Fibroblast of villous mesenchyme (primary cell): ENCODE measurements around the gene RPL26. TPM values are rescaled to one million over a fixed set of nuclear protein-coding genes. Genes with fewer than 3 reads are reported as not detected.

Source experiments
- DNase-seq: peaks from one replicate; pipeline ENCODE4 v3.0.0-alpha.2; 2010; ENCODE audit warnings: low read depth
- H3K4me3 ChIP-seq: 2 replicates; pipeline ENCODE4 v1.5.1; 2011; ENCODE audit warnings: low read depth, mild to moderate bottlenecking, low read length
- CTCF ChIP-seq: IDR thresholded peaks from 2 replicates; pipeline ENCODE4 v1.5.1; 2012; ENCODE audit warnings: low read depth, mild to moderate bottlenecking, low read length; ENCODE audit not compliant: insufficient read depth
- total RNA-seq: library from RNA; depleted of rRNA; stranded (reverse); fragments of >200 nt; gene quantifications from 2 replicates; pipeline ENCODE4 v1.2.3, GENCODE V29; 2012

The RPL26 gene
- total RNA-seq: 2,045 and 2,110 TPM in 2 replicates

GRCh38 chr17:8383143-8383822 is at the start of gene RPL26:
Gene RPL26 (minus strand): TSS chr17:8383193. CDS start chr17:8382310, 883 bp downstream.
- TF ChIP-seq CTCF: peak; percentile 84
- DNase-seq: peak; percentile 99

GRCh38 chr17:8430966-8431365 is 48.0 kb upstream of the RPL26 start:
- H3K4me3 ChIP-seq: no peak overlapping the region
- no peak for TF ChIP-seq CTCF
- no peak for DNase-seq

More at GRCh38 chr17:8383143-8383822, at the start of gene RPL26:
- H3K4me3 ChIP-seq: peak within 1 kb of the TSS; percentile 89

- TF ChIP-seq CTCF: no peak
- no peak overlapping the region for H3K4me3 ChIP-seq
- DNase-seq: no peak
These were observed 43.8 kb upstream of the RPL26 start for GRCh38 chr17:8426802-8427201.

- no peak for DNase-seq
These were observed 43.2 kb upstream of the RPL26 start for GRCh38 chr17:8426094-8426720.

GRCh38 chr17:8421571-8421970 is 38.6 kb upstream of the RPL26 start:
- no peak overlapping the region for H3K4me3 ChIP-seq
- no peak for DNase-seq
- no peak for TF ChIP-seq CTCF

More at GRCh38 chr17:8426094-8426720, 43.2 kb upstream of the RPL26 start:
- no peak for TF ChIP-seq CTCF
- no peak overlapping the region for H3K4me3 ChIP-seq

- DNase-seq: peak; percentile 79
- no peak for TF ChIP-seq CTCF
- H3K4me3 ChIP-seq: no peak overlapping the region
These were observed 37.3 kb upstream of the RPL26 start for GRCh38 chr17:8420041-8420934.
